Measurements from ENCODE around the gene LIX1L.

The LIX1L gene

GRCh38 chr1:145891587-145892485 lies 66.0 kb downstream of the LIX1L start:
- peak; percentile 8 to 62 for DNase-seq

- DNase-seq = no peak
These were observed 66.7 kb downstream of the LIX1L start for GRCh38 chr1:145891143-145891542.

GRCh38 chr1:145889722-145890121 lies 68.1 kb downstream of the LIX1L start:
- no peak for DNase-seq

GRCh38 chr1:145887631-145888030 lies 70.2 kb downstream of the LIX1L start:
- DNase-seq = no peak

- no peak for DNase-seq
These were observed 71.0 kb downstream of the LIX1L start for GRCh38 chr1:145886816-145887215.

- no peak for DNase-seq
These were observed 71.4 kb downstream of the LIX1L start for GRCh38 chr1:145886390-145886789.

- DNase-seq = peak; percentile 55 to 67
These were observed 72.0 kb downstream of the LIX1L start, which contains the start of gene ANKRD35 for GRCh38 chr1:145885738-145886287. ANKRD35 (minus strand) TSS chr1:145885866; CDS start chr1:145885758, 108 bp downstream.

GRCh38 chr1:145884675-145885074 lies 73.1 kb downstream of the LIX1L start:
- DNase-seq = no peak
